ENCODE results near the gene CRABP1. TPM values are rescaled to one million over a fixed set of nuclear protein-coding genes. Genes with fewer than 3 reads are reported as not detected.

CRABP1 gene
- total RNA-seq, 1 experiment from 2014 or later = not detected

DNA sequence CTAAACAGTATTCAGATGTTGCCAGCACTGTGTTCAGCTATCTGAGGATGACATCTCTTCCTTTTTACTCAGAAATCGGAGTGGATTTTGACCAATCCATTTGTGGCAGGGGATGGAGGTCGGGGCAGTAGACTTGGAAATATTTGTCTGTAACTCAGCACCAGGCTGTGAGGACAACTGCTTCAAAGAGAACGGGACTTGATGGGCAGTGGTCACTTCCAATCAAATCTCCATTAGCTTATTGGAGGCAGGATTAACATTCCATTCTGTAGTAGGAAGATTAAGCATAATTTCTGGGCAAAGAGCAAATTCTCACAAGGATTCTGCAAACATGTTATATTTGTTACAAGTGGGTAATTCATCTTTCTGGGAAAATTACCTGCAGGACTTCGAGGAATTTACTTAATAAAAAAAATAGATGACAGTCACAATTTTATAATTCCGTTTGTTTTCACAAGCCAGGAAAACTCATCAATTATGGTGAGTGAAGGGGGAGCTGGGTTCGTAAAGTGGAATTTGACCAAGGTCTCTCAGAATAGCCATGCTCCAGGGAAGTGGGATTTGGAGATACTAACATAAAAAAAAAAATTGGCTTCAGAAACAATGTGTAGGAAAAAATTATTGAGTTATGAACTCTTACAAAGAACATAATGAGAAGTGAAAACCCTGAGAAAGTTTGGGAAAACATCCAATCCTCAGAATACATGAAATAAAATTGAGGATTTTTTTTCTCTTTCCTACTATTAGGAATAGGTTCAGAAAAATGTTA, 18.1 kb downstream of the CRABP1 start:
- Histone ChIP-seq H3K27ac (no peak overlapping the region), H3K27me3 (ENCODE audit: insufficient read depth, low read depth) (peaks cover 14% of the 10 kb centered on the region), H3K4me3 (no peak overlapping the region), H3K79me2 (ENCODE audit: low read depth) (no peaks in the 10 kb centered on the region), H3K4me1 (replicated peaks; ENCODE audit: insufficient read depth) (no peaks in the 10 kb centered on the region), H3K9me2 (ENCODE audit: insufficient read depth) (no peaks in the 10 kb centered on the region), H3K4me2 (no peak overlapping the region), H2AFZ (no peak overlapping the region), H3K9me3 (ENCODE audit: insufficient read depth, low read depth) (no peaks in the 10 kb centered on the region), H3K36me3 (ENCODE audit: low read depth) (no peaks in the 10 kb centered on the region), H3F3A (ENCODE audit: insufficient read depth, low read depth) (no peaks in the 10 kb centered on the region), H4K20me1 (ENCODE audit: insufficient read depth) (no peaks in the 10 kb centered on the region)
- no TSS peak for BruUV-seq (replicated peaks)
- ChIA-PET CTCF (no interaction called here), POLR2A (ENCODE audit: unreplicated experiment) (no interaction called here)
- TF ChIP-seq, protein P1, sequence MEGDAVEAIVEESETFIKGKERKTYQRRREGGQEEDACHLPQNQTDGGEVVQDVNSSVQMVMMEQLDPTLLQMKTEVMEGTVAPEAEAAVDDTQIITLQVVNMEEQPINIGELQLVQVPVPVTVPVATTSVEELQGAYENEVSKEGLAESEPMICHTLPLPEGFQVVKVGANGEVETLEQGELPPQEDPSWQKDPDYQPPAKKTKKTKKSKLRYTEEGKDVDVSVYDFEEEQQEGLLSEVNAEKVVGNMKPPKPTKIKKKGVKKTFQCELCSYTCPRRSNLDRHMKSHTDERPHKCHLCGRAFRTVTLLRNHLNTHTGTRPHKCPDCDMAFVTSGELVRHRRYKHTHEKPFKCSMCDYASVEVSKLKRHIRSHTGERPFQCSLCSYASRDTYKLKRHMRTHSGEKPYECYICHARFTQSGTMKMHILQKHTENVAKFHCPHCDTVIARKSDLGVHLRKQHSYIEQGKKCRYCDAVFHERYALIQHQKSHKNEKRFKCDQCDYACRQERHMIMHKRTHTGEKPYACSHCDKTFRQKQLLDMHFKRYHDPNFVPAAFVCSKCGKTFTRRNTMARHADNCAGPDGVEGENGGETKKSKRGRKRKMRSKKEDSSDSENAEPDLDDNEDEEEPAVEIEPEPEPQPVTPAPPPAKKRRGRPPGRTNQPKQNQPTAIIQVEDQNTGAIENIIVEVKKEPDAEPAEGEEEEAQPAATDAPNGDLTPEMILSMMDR (conservative IDR thresholded peaks at IDR 0.05) = no peak
- no peak for TF ChIP-seq EZH2 (IDR thresholded peaks at IDR 0.05; ENCODE audit: low read depth)
- no peak for DNase-seq
- intact Hi-C loops (cut with micrococcal nuclease; ENCODE audit: unreplicated experiment) = no loop called here

DNA sequence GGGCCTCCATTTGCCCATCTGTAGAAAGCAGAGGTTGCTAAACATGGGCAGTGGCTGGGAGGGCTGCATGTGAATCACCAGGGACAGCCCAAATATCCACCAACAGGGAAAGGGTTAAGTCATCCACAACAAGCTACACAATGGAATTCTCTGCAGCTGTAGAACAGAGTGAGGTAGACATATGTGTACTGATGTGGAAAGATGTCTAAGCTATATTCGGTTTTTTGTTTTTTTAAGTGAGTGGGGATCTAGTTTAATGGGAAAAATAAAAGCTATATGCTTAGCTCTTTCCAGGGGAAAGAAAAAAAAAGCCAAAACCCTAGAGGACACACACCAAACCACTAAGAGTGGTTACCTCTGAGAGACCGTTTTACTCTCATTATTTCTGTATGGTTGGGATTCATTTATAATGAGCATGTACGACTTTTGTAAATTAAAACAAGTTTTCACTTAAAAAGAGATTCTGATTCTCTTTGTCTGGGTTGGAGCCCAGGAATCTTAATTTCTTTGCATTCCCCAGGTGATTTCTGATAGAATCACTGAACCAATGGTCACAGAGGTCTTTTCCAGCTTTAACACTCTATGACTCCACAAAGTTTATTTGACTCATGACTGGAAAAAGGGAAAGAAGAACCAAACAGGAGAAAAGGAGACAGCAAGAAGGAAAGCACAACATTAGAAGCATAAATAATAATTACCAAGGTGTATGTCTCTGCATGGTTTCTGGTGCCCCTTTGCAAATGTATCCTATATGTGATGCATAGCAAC, 19.1 kb downstream of the CRABP1 start:
- ChIA-PET POLR2A (ENCODE audit: unreplicated experiment) (no interaction called here), CTCF (interaction anchor here (0.6 kb wide), 1 partner anchor 429 kb away, joined by 3 read pairs; no protein-coding TSS in a partner anchor)
- DNase-seq = no peak
- TF ChIP-seq, protein P1 (conservative IDR thresholded peaks at IDR 0.05) = no peak
- no peak for TF ChIP-seq EZH2 (IDR thresholded peaks at IDR 0.05; ENCODE audit: low read depth)
- intact Hi-C loops (cut with micrococcal nuclease; ENCODE audit: unreplicated experiment) = no loop called here
- no peak overlapping the region for H3K4me3 ChIP-seq
- no TSS peak for BruUV-seq (replicated peaks)
- H3F3A ChIP-seq (ENCODE audit: insufficient read depth, low read depth) = no peaks in the 10 kb centered on the region
- no peaks in the 10 kb centered on the region for H3K79me2 ChIP-seq (ENCODE audit: low read depth)
- no peaks in the 10 kb centered on the region for H3K4me1 ChIP-seq (replicated peaks; ENCODE audit: insufficient read depth)
- no peaks in the 10 kb centered on the region for H3K36me3 ChIP-seq (ENCODE audit: low read depth)
- no peaks in the 10 kb centered on the region for H3K9me2 ChIP-seq (ENCODE audit: insufficient read depth)
- no peaks in the 10 kb centered on the region for H3K9me3 ChIP-seq (ENCODE audit: insufficient read depth, low read depth)
- no peak overlapping the region for H3K27ac ChIP-seq
- no peak overlapping the region for H2AFZ ChIP-seq
- H4K20me1 ChIP-seq (ENCODE audit: insufficient read depth) = no peaks in the 10 kb centered on the region
- H3K4me2 ChIP-seq = no peak overlapping the region
- peaks cover 14% of the 10 kb centered on the region for H3K27me3 ChIP-seq (ENCODE audit: insufficient read depth, low read depth)

DNA sequence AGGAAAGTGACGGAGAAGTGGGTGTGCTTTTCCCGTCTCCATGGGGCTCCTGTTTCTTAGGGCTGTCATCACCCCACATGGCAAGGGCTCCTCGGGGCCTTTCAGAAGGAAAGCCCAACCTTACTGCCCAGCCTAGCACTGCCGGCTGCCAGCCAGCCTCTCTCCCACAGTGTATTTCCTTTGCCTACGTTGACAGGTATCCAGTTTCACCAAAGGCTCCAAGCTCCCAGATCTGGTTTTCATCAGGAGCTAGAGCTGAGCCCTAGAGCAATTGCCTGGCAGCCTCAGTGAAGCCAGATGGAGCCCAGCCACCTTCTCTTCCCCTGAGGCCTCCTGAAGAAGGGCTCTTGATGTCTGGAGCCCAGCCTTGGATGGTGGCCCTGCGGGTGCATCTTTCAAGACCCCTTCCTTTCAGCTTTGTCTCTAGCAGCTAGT, 20.2 kb downstream of the CRABP1 start:
- Histone ChIP-seq H3K79me2 (ENCODE audit: low read depth) (no peaks in the 10 kb centered on the region), H2AFZ (no peak overlapping the region), H3K9me2 (ENCODE audit: insufficient read depth) (no peaks in the 10 kb centered on the region), H3F3A (ENCODE audit: insufficient read depth, low read depth) (no peaks in the 10 kb centered on the region), H3K4me3 (no peak overlapping the region), H3K27me3 (ENCODE audit: insufficient read depth, low read depth) (peaks cover 14% of the 10 kb centered on the region), H3K4me2 (no peak overlapping the region), H3K27ac (no peak overlapping the region), H3K36me3 (ENCODE audit: low read depth) (no peaks in the 10 kb centered on the region), H3K9me3 (ENCODE audit: insufficient read depth, low read depth) (no peaks in the 10 kb centered on the region), H4K20me1 (ENCODE audit: insufficient read depth) (no peaks in the 10 kb centered on the region), H3K4me1 (replicated peaks; ENCODE audit: insufficient read depth) (no peaks in the 10 kb centered on the region)
- CTCF ChIA-PET = interaction anchor here (0.6 kb wide), 1 partner anchor 69 kb away, joined by 3 read pairs; no protein-coding TSS in a partner anchor
- no TSS peak for BruUV-seq (replicated peaks)
- POLR2A ChIA-PET (ENCODE audit: unreplicated experiment) = no interaction called here
- intact Hi-C loops (cut with micrococcal nuclease; ENCODE audit: unreplicated experiment) = no loop called here
- TF ChIP-seq, protein P1 (conservative IDR thresholded peaks at IDR 0.05) = no peak
- no peak for TF ChIP-seq EZH2 (IDR thresholded peaks at IDR 0.05; ENCODE audit: low read depth)
- DNase-seq = no peak

Measured in PC-9 (cell line).